ENCODE results near the gene CERKL.

The CERKL gene

GRCh38 chr2:181546086-181546485, 110.8 kb downstream of the CERKL start:
- no peak overlapping the region for H3K27ac Mint-ChIP-seq (ENCODE audit: low read depth)
- H3K36me3 Mint-ChIP-seq (ENCODE audit: insufficient read depth) = peaks cover 3% of the 10 kb centered on the region
- no peak overlapping the region for H3K4me3 Mint-ChIP-seq
- no peaks in the 10 kb centered on the region for H3K27me3 Mint-ChIP-seq
- peaks cover 7% of the 10 kb centered on the region for H3K4me1 Mint-ChIP-seq
- H3K9me3 Mint-ChIP-seq = no peaks in the 10 kb centered on the region
- ATAC-seq (replicated peaks; ENCODE audit: extremely low read depth, poor library complexity, severe bottlenecking) (no peak), DNase-seq (ENCODE audit: low spot score in 2 of 2) (no peak)

- H3K4me1 Mint-ChIP-seq = peaks cover 13% of the 10 kb centered on the region
- H3K27me3 Mint-ChIP-seq = no peaks in the 10 kb centered on the region
- no peak overlapping the region for H3K4me3 Mint-ChIP-seq
Measured at GRCh38 chr2:181542170-181542569, 114.7 kb downstream of the CERKL start.

GRCh38 chr2:181540421-181540820, 116.5 kb downstream of the CERKL start:
- Mint-ChIP-seq H3K9me3 (no peaks in the 10 kb centered on the region), H3K27me3 (no peaks in the 10 kb centered on the region), H3K4me1 (peaks cover 13% of the 10 kb centered on the region), H3K4me3 (no peak overlapping the region), H3K36me3 (ENCODE audit: insufficient read depth) (peaks cover 33% of the 10 kb centered on the region), H3K27ac (ENCODE audit: low read depth) (no peak overlapping the region)
- DNase-seq (ENCODE audit: low spot score in 2 of 2) = no peak
- ATAC-seq (replicated peaks; ENCODE audit: extremely low read depth, poor library complexity, severe bottlenecking) = no peak

More at GRCh38 chr2:181542170-181542569, 114.7 kb downstream of the CERKL start:
- no peaks in the 10 kb centered on the region for H3K9me3 Mint-ChIP-seq
- no peak overlapping the region for H3K27ac Mint-ChIP-seq (ENCODE audit: low read depth)
- ATAC-seq (replicated peaks; ENCODE audit: extremely low read depth, poor library complexity, severe bottlenecking) (no peak), DNase-seq (ENCODE audit: low spot score in 2 of 2) (no peak)
- H3K36me3 Mint-ChIP-seq (ENCODE audit: insufficient read depth) = peaks cover 25% of the 10 kb centered on the region

GRCh38 chr2:181536730-181537129, 120.2 kb downstream of the CERKL start:
- Mint-ChIP-seq H3K27me3 (no peaks in the 10 kb centered on the region), H3K4me3 (no peak overlapping the region), H3K9me3 (no peaks in the 10 kb centered on the region), H3K36me3 (ENCODE audit: insufficient read depth) (peaks cover 64% of the 10 kb centered on the region), H3K4me1 (peaks cover 12% of the 10 kb centered on the region), H3K27ac (ENCODE audit: low read depth) (no peak overlapping the region)
- ATAC-seq (replicated peaks; ENCODE audit: extremely low read depth, poor library complexity, severe bottlenecking) (no peak), DNase-seq (ENCODE audit: low spot score in 2 of 2) (no peak)

GRCh38 chr2:181528441-181528840, 128.5 kb downstream of the CERKL start:
- H3K27ac Mint-ChIP-seq (ENCODE audit: low read depth) = no peak overlapping the region

GRCh38 chr2:181527058-181527457, 129.8 kb downstream of the CERKL start:
- Mint-ChIP-seq H3K4me1 (no peaks in the 10 kb centered on the region), H3K4me3 (no peak overlapping the region), H3K27ac (ENCODE audit: low read depth) (peak overlapping the region; percentile 65), H3K36me3 (ENCODE audit: insufficient read depth) (peaks cover 81% of the 10 kb centered on the region), H3K27me3 (no peaks in the 10 kb centered on the region), H3K9me3 (no peaks in the 10 kb centered on the region)
- no peak for DNase-seq (ENCODE audit: low spot score in 2 of 2)
- ATAC-seq (replicated peaks; ENCODE audit: extremely low read depth, poor library complexity, severe bottlenecking) = no peak

More at GRCh38 chr2:181528441-181528840, 128.5 kb downstream of the CERKL start:
- no peaks in the 10 kb centered on the region for H3K4me1 Mint-ChIP-seq
- no peaks in the 10 kb centered on the region for H3K9me3 Mint-ChIP-seq
- ATAC-seq (replicated peaks; ENCODE audit: extremely low read depth, poor library complexity, severe bottlenecking) = no peak
- H3K27me3 Mint-ChIP-seq = no peaks in the 10 kb centered on the region
- DNase-seq (ENCODE audit: low spot score in 2 of 2) = no peak
- no peak overlapping the region for H3K4me3 Mint-ChIP-seq
- H3K36me3 Mint-ChIP-seq (ENCODE audit: insufficient read depth) = peaks cover 79% of the 10 kb centered on the region

GRCh38 chr2:181526014-181526413, 130.9 kb downstream of the CERKL start:
- no peaks in the 10 kb centered on the region for H3K9me3 Mint-ChIP-seq
- ATAC-seq (replicated peaks; ENCODE audit: extremely low read depth, poor library complexity, severe bottlenecking) = no peak
- no peak for DNase-seq (ENCODE audit: low spot score in 2 of 2)
- H3K4me3 Mint-ChIP-seq = no peak overlapping the region
- H3K27me3 Mint-ChIP-seq = no peaks in the 10 kb centered on the region
- H3K27ac Mint-ChIP-seq (ENCODE audit: low read depth) = peak overlapping the region; percentile 65
- no peaks in the 10 kb centered on the region for H3K4me1 Mint-ChIP-seq
- H3K36me3 Mint-ChIP-seq (ENCODE audit: insufficient read depth) = peaks cover 76% of the 10 kb centered on the region

GRCh38 chr2:181523756-181524155, 133.1 kb downstream of the CERKL start:
- Mint-ChIP-seq H3K36me3 (ENCODE audit: insufficient read depth) (peaks cover 69% of the 10 kb centered on the region), H3K27me3 (no peaks in the 10 kb centered on the region), H3K27ac (ENCODE audit: low read depth) (no peak overlapping the region), H3K4me1 (no peaks in the 10 kb centered on the region), H3K4me3 (no peak overlapping the region), H3K9me3 (no peaks in the 10 kb centered on the region)
- DNase-seq (ENCODE audit: low spot score in 2 of 2) (no peak), ATAC-seq (replicated peaks; ENCODE audit: extremely low read depth, poor library complexity, severe bottlenecking) (no peak)

GRCh38 chr2:181520253-181520652, 136.7 kb downstream of the CERKL start:
- Mint-ChIP-seq H3K27ac (ENCODE audit: low read depth) (peak overlapping the region; percentile 9), H3K4me3 (no peak overlapping the region), H3K9me3 (no peaks in the 10 kb centered on the region), H3K27me3 (no peaks in the 10 kb centered on the region), H3K36me3 (ENCODE audit: insufficient read depth) (peaks cover 51% of the 10 kb centered on the region), H3K4me1 (peaks cover 29% of the 10 kb centered on the region)
- DNase-seq (ENCODE audit: low spot score in 2 of 2) (no peak), ATAC-seq (replicated peaks; ENCODE audit: extremely low read depth, poor library complexity, severe bottlenecking) (no peak)

GRCh38 chr2:181517685-181518301, 139.1 kb downstream of the CERKL start:
- H3K4me3 Mint-ChIP-seq = no peak overlapping the region
- H3K36me3 Mint-ChIP-seq (ENCODE audit: insufficient read depth) = peaks cover 52% of the 10 kb centered on the region
- peak overlapping the region; percentile 29 for H3K27ac Mint-ChIP-seq (ENCODE audit: low read depth)
- no peaks in the 10 kb centered on the region for H3K27me3 Mint-ChIP-seq
- H3K4me1 Mint-ChIP-seq = peaks cover 47% of the 10 kb centered on the region
- DNase-seq (ENCODE audit: low spot score in 2 of 2) (no peak), ATAC-seq (replicated peaks; ENCODE audit: extremely low read depth, poor library complexity, severe bottlenecking) (peak; percentile 54)
- no peaks in the 10 kb centered on the region for H3K9me3 Mint-ChIP-seq

GRCh38 chr2:181516992-181517391, 139.9 kb downstream of the CERKL start:
- H3K27me3 Mint-ChIP-seq = no peaks in the 10 kb centered on the region
- no peak for DNase-seq (ENCODE audit: low spot score in 2 of 2)
- peak overlapping the region; percentile 29 for H3K27ac Mint-ChIP-seq (ENCODE audit: low read depth)
- H3K4me1 Mint-ChIP-seq = peaks cover 55% of the 10 kb centered on the region
- H3K9me3 Mint-ChIP-seq = no peaks in the 10 kb centered on the region
- no peak for ATAC-seq (replicated peaks; ENCODE audit: extremely low read depth, poor library complexity, severe bottlenecking)
- H3K4me3 Mint-ChIP-seq = no peak overlapping the region
- H3K36me3 Mint-ChIP-seq (ENCODE audit: insufficient read depth) = peaks cover 54% of the 10 kb centered on the region

- no peak for ATAC-seq (replicated peaks; ENCODE audit: extremely low read depth, poor library complexity, severe bottlenecking)
- no peaks in the 10 kb centered on the region for H3K27me3 Mint-ChIP-seq
- H3K9me3 Mint-ChIP-seq = no peaks in the 10 kb centered on the region
- H3K36me3 Mint-ChIP-seq (ENCODE audit: insufficient read depth) = peaks cover 62% of the 10 kb centered on the region
- peaks cover 58% of the 10 kb centered on the region for H3K4me1 Mint-ChIP-seq
- no peak overlapping the region for H3K4me3 Mint-ChIP-seq
- DNase-seq (ENCODE audit: low spot score in 2 of 2) = no peak
- H3K27ac Mint-ChIP-seq (ENCODE audit: low read depth) = no peak overlapping the region
Measured at GRCh38 chr2:181515719-181516118, 141.2 kb downstream of the CERKL start.

GRCh38 chr2:181500201-181500600, 156.7 kb downstream of the CERKL start:
- DNase-seq (ENCODE audit: low spot score in 2 of 2) = no peak
- Mint-ChIP-seq H3K27ac (ENCODE audit: low read depth) (no peak overlapping the region), H3K4me3 (no peak overlapping the region), H3K36me3 (ENCODE audit: insufficient read depth) (peaks cover 43% of the 10 kb centered on the region), H3K4me1 (peaks cover 4% of the 10 kb centered on the region), H3K27me3 (no peaks in the 10 kb centered on the region), H3K9me3 (no peaks in the 10 kb centered on the region)
- no peak for ATAC-seq (replicated peaks; ENCODE audit: extremely low read depth, poor library complexity, severe bottlenecking)
